ENCODE measurements around the gene LCE3A.
"Not testable (repeated sequence)": the region's sequence is repeated elsewhere in the genome, so short reads cannot be mapped to it uniquely, and the experiment has no call there.

The LCE3A gene

DNA sequence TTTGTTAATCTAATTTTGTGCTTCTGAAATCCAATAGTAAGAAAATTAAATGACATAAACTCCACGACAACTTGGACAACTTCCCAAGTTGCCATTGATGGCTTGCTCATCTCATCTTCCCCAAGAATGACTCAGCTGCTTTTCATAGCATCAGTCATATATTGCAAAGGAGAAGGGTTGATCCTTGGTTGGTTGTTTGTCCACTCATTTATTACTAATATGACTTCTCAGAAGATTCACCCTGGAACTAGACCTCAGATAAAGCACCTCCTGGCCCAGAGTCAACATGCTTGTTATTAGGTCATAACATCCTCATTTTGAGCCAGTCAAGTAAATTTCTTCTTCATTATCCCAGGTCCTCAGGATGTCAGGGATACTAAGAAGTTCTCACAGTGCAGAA is 40.3 kb downstream of the LCE3A start:
- H3K4me3 ChIP-seq (ENCODE audit: low read depth, low read length): no peak overlapping the region
- no peak for DNase-seq (ENCODE audit: low read depth, low spot score)
- TF ChIP-seq, protein P1, sequence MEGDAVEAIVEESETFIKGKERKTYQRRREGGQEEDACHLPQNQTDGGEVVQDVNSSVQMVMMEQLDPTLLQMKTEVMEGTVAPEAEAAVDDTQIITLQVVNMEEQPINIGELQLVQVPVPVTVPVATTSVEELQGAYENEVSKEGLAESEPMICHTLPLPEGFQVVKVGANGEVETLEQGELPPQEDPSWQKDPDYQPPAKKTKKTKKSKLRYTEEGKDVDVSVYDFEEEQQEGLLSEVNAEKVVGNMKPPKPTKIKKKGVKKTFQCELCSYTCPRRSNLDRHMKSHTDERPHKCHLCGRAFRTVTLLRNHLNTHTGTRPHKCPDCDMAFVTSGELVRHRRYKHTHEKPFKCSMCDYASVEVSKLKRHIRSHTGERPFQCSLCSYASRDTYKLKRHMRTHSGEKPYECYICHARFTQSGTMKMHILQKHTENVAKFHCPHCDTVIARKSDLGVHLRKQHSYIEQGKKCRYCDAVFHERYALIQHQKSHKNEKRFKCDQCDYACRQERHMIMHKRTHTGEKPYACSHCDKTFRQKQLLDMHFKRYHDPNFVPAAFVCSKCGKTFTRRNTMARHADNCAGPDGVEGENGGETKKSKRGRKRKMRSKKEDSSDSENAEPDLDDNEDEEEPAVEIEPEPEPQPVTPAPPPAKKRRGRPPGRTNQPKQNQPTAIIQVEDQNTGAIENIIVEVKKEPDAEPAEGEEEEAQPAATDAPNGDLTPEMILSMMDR (IDR thresholded peaks at IDR 0.05; ENCODE audit: low read depth, low read length): no peak
- in situ Hi-C loops (cut with HindIII; ENCODE audit: low sequenced_read_pairs): no loop called here

DNA sequence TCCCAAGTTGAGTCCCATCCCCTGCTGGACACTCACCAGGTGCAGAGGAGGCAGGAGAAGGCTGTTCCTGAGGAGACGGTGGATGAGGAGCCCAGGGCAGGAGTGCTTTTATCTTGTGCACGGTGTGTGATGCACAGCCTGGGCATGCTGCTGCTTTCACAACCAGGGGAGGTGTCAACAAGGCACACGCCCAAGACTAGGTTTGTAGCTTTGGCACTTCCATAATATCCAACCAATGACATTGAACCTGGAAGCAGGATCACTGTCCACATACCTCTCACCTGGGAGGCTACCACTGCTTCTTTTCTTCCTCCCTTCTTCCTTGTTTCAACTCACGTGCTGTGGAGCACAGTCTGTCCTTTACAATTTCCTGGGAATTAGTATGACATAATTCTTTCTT is 42.5 kb downstream of the LCE3A start, which contains the start of gene LCE3D:
Gene LCE3D, minus strand, starts transcription at position 84 of the 400 bp plus-strand sequence. CDS start 580 bp downstream, outside the sequence.
- TF ChIP-seq, protein P1 (IDR thresholded peaks at IDR 0.05; ENCODE audit: low read depth, low read length): no peak
- in situ Hi-C loops (cut with HindIII; ENCODE audit: low sequenced_read_pairs): no loop called here
- no peak within 1 kb of the TSS for H3K4me3 ChIP-seq (ENCODE audit: low read depth, low read length)
- no peak for DNase-seq (ENCODE audit: low read depth, low spot score)

DNA sequence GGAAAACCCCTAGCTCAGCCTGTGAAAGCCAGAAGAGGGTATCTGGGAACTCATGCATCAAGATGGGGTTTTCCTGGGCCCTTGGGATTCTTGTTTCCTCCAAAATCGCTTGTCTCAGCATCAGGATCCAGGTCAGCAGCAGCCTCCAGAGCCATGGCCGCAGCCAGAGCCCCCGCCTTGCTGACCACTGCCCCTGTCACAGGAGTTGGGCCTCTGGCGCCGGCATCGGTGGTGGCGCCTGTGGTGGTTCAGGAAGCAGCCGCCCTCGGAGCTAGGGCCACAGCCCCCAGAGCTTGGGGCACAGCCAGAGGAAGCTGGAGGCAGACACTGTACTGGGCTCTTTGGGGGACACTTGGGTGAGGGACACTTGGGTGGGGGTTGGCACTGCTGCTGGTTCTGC is 43.4 kb downstream of the LCE3A start:
- DNase-seq (ENCODE audit: low read depth, low spot score); H3K4me3 ChIP-seq (ENCODE audit: low read depth, low read length); in situ Hi-C loops (cut with HindIII; ENCODE audit: low sequenced_read_pairs): not testable (repeated sequence)

DNA sequence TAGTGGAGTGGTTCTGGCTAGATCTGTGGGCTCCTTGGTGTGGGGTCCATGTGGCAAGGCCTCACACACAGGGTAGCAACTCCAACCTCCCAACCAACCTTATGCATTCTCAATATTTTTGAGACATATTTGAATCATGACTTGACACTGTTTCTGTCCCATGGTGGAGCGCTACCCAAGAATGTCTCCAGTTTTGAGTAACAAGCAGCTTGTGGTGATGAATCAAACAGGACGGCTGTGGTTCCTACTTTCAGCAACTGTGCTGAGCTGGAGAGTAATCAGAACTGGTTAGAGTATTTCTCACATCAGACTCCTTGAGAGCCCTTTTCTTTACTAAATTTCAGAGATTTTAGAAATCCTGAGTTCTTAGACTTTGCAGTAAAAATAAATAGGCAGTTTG is 45.7 kb downstream of the LCE3A start:
- no peak for DNase-seq (ENCODE audit: low read depth, low spot score)
- TF ChIP-seq, protein P1 (IDR thresholded peaks at IDR 0.05; ENCODE audit: low read depth, low read length): no peak
- in situ Hi-C loops (cut with HindIII; ENCODE audit: low sequenced_read_pairs): no loop called here
- H3K4me3 ChIP-seq (ENCODE audit: low read depth, low read length): no peak overlapping the region

All from astrocyte of the spinal cord (primary cell).